ENCODE data around the gene OSER1.
"Not testable (repeated sequence)": the region's sequence is repeated elsewhere in the genome, so short reads cannot be mapped to it uniquely, and the experiment has no call there.

OSER1 gene

GRCh38 chr20:44235702-44236101, 25.1 kb upstream of the OSER1 start:
- DNase-seq (ENCODE audit: low read depth, low spot score): no peak
- no peak overlapping the region for H3K4me3 ChIP-seq (ENCODE audit: low read depth, low read length)
- no peak for TF ChIP-seq CTCF (IDR thresholded peaks at IDR 0.05; ENCODE audit: insufficient read depth, low read length, missing control alignments)
- ChIA-PET POLR2A (interaction anchor here (0.6 kb wide), 1 partner anchor 26 kb away, joined by 3 read pairs; no protein-coding TSS in a partner anchor), CTCF (interaction anchor here (1.0 kb wide), 1 partner anchor 22 kb away, joined by 3 read pairs; no protein-coding TSS in a partner anchor)

- CTCF ChIA-PET: interaction anchor here (1.0 to 1.5 kb wide), 3 partner anchors 17 to 21 kb away, joined by 3 to 4 read pairs (median 4); no protein-coding TSS in a partner anchor
- no peak for TF ChIP-seq CTCF (IDR thresholded peaks at IDR 0.05; ENCODE audit: insufficient read depth, low read length, missing control alignments)
- POLR2A ChIA-PET: no interaction called here
These were observed 24.2 kb upstream of the OSER1 start for GRCh38 chr20:44234566-44235317.

GRCh38 chr20:44233436-44234016, 23.0 kb upstream of the OSER1 start:
- TF ChIP-seq CTCF (IDR thresholded peaks at IDR 0.05; ENCODE audit: insufficient read depth, low read length, missing control alignments): no peak
- H3K4me3 ChIP-seq (ENCODE audit: low read depth, low read length): no peak overlapping the region
- CTCF ChIA-PET: interaction anchor here (1.0 to 1.2 kb wide), 3 partner anchors 13 to 16 kb away, joined by 3 to 6 read pairs (median 4); partner anchors contain the start of gene GDAP1L1
- POLR2A ChIA-PET: no interaction called here
- no peak for DNase-seq (ENCODE audit: low read depth, low spot score)

More at GRCh38 chr20:44234566-44235317, 24.2 kb upstream of the OSER1 start:
- no peak for DNase-seq (ENCODE audit: low read depth, low spot score)
- H3K4me3 ChIP-seq (ENCODE audit: low read depth, low read length): no peak overlapping the region

GRCh38 chr20:44232469-44232856, 21.9 kb upstream of the OSER1 start:
- H3K4me3 ChIP-seq (ENCODE audit: low read depth, low read length); DNase-seq (ENCODE audit: low read depth, low spot score); POLR2A ChIA-PET: not testable (repeated sequence)
- CTCF ChIA-PET: interaction anchor here (1.2 to 4.6 kb wide), 2 partner anchors 15 to 16 kb away, joined by 6 to 44 read pairs; no protein-coding TSS in a partner anchor

GRCh38 chr20:44231713-44232468, 21.3 kb upstream of the OSER1 start:
- DNase-seq (ENCODE audit: low read depth, low spot score): no peak
- H3K4me3 ChIP-seq (ENCODE audit: low read depth, low read length): no peak overlapping the region
- CTCF ChIA-PET: interaction anchor here (4.6 kb wide), 1 partner anchor 15 kb away, joined by 44 read pairs; no protein-coding TSS in a partner anchor
- no peak for TF ChIP-seq CTCF (IDR thresholded peaks at IDR 0.05; ENCODE audit: insufficient read depth, low read length, missing control alignments)
- POLR2A ChIA-PET: no interaction called here

GRCh38 chr20:44231193-44231592, 20.6 kb upstream of the OSER1 start:
- no peak for TF ChIP-seq CTCF (IDR thresholded peaks at IDR 0.05; ENCODE audit: insufficient read depth, low read length, missing control alignments)
- H3K4me3 ChIP-seq (ENCODE audit: low read depth, low read length): no peak overlapping the region
- no peak for DNase-seq (ENCODE audit: low read depth, low spot score)
- CTCF ChIA-PET: interaction anchor here (0.8 to 4.6 kb wide), 2 partner anchors 15 to 82 kb away, joined by 3 to 44 read pairs; no protein-coding TSS in a partner anchor
- POLR2A ChIA-PET: no interaction called here

Measured in AG04449 (cell line).